ENCODE results near the gene ALKBH4.
A peak's percentile ranks its signal among the peaks of the same experiment; 100 is the strongest.
"Not testable (repeated sequence)": the region's sequence is repeated elsewhere in the genome, so short reads cannot be mapped to it uniquely, and the experiment has no call there.

The ALKBH4 gene, protein sequence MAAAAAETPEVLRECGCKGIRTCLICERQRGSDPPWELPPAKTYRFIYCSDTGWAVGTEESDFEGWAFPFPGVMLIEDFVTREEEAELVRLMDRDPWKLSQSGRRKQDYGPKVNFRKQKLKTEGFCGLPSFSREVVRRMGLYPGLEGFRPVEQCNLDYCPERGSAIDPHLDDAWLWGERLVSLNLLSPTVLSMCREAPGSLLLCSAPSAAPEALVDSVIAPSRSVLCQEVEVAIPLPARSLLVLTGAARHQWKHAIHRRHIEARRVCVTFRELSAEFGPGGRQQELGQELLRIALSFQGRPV

DNA sequence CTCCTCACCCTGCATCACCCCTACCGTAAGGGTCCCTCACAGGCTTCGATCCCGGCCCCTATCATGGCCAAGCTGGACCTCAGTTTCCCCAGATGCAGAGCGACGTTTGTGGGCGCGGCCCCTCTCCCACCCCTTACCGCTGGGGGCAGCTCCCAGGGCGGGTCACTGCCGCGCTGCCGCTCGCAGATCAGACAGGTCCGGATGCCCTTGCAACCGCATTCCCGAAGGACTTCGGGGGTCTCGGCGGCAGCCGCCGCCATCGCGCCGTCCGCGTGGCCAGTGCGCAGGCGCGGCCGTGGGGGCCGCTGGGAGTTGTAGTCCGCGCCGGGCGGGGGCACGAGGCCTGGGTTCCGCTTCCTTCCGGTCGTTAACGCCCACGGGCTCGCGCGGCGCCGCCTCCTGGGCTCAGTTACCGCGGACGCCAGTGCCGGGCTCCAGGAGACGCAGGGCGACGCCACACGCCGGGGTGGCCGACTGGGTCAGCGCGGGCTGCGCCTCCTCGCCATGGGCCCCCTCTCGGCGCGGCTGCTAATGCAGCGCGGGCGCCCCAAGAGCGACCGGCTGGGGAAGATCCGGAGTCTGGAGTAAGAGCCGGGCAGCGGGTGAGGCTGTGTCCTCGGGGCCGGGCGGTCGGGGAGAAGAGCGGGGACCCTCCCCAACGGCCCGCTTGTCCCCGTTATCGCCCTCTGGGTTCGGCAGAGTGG is at the start of gene ALKBH4, which contains the start of gene LRWD1:
ALKBH4 (minus strand) TSS at position 287 of the 704 bp plus-strand sequence; CDS start at position 260, 27 bp downstream.
LRWD1 (plus strand) TSS at position 408 of the 704 bp plus-strand sequence; CDS start at position 505, 97 bp downstream.
- DNase-seq (ENCODE audit: low read depth), result peak; percentile 93

DNA sequence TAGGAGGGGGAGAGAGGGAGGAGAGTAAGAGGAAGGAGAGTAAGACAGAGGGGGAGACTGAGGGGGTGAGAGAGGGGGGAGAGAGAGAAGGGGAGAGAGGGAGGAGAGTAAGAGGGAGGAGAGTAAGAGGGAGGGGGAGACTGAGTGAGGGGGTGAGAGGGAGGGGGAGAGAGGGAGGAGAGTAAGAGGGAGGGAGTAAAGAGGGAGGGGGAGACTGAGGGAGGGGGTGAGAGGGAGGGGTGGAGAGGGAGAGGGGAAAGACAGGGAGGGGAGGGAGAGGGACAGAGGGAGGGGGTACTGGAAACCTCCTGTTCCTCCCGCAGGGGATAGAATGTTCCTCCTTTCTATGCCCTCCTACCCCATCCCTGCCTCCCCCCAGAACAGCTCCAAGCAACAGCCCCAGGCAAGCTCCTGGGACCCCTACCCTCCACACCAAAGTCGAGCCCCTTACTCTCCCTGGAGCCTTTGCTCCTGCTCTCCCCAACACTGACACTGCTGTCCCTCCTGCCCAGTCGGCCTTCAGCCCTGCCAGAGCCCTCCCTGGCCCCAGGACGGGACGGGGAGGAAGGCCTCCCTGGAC is 48.1 kb upstream of the ALKBH4 start:
- not testable (repeated sequence) for DNase-seq (ENCODE audit: low read depth)

DNA sequence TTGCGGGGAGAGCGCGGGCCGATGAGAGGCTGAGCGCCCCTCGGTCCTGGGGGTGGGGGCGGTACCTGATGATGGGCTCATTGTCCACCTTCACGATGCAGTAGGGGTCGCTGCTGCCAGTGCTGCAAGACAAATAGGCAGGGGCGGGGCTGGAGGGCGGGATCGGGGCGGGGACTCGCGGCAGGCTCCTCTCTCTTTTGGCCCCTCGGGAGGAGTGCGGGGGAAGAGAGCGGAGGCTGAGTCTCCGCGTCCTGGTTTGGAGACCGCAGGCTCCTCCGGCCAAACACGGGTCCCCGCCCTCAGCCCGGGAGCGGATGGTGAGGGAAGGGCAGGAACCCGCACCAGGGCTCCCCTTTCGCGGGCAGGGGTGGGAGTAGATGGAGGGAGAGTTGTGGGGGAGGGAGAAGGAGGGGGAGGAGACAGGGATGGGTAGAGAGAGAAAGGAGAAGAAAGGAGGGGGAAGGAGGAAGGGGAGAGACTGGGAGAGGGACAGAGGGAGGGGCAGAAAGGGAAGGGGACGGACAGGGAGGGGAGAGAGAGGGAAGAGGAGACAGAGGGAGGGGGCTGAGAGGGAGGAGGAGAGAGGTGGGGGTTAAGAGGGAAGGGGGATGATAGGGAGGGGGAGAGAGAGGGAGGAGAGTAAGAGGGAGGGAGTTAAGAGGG is 47.3 kb upstream of the ALKBH4 start:
- not testable (repeated sequence) for DNase-seq (ENCODE audit: low read depth)

DNA sequence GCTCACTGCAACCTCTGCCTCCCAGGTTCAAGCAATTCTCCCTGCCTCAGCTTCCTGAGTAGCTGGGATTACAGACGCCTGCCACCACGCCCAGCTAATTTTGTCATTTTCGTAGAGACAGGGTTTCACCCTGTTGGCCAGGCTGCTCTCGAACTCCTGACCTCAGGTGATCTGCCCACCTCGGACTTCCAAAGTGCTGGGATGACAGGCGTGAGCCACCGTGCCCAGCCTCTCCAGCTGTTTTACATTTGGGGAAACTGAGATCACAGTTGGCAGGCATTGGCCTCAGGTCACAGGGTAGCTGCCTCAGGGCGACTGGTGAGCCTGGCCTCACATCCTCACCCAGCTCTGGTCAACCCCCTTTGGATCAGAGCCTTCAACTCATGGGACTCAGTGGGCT is 45.9 kb upstream of the ALKBH4 start:
- not testable (repeated sequence) for DNase-seq (ENCODE audit: low read depth)

DNA sequence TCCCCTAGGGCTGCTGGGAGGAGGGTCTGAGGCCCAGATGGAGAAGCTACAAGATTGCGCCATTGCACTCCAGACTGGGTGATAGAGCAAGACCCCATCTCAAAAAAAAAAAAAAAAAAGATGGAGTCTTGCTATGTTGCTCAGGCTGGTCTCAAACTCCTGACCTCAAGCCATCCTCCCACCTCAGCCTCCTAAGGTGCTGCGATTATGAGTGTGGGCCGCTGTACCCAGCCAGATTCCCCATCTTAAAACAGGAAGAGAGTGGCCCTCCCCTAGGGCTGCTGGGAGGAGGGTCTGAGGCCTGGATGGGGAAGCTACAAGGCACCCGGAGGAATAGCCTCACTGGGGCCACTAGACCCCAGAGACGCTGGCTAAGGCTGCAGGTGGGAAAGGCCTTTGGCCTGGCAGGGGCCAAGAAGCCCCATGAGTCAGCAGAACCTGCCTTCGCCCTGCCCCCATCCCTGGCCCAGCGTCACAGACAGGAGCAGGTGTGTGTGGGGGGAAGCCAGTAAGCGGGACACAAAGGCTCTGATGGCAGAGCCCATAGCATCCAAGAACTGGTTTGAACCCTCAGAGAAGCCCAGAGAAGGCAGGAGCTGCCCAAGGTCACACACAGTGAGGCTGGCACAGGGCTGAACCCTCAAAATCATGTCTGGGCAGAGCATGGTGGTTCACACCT is 42.9 kb upstream of the ALKBH4 start:
- DNase-seq (ENCODE audit: low read depth), result not testable (repeated sequence)

DNA sequence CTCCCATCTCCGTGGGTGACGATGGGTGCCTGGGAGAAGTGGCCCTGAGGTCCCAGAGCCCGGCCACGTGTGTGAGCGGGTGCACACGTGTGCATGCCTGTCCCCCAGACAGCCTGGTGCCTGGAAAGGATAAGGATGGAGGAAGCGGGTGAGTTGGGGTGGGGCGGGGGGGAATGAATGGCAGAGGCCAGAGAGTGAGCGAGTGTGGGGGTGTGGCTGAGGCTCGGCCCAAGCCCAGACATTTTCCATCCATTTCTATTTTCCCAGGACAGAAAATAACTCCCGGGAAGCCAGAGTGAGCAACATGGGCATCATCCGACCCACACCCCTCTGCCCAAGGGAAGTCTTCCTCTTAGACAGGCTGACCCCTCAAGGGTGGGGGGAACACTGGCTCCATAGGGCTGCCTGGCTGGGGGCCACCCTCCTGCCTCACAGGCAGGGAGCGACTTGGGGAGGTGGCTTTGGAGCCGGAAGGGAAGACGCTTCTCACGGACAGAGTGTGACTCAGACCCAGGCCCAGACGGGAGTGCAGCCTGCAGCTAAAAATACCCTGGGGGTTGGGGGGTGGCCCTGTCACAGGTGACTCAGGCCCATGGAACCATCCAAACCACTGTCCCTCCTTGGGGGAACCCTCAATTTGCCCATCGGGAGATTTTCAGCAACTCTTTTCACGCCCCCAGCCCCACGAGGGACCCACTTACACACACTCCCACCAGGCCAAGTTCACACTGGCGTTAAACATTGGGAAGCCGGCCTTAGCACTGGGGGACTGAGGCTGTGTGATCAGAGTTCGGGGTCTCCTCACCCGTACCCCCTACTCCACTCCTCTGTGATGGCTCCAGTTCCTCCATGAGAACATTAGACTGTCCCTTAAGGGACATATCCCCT is 40.9 kb upstream of the ALKBH4 start:
- not testable (repeated sequence) for DNase-seq (ENCODE audit: low read depth)

DNA sequence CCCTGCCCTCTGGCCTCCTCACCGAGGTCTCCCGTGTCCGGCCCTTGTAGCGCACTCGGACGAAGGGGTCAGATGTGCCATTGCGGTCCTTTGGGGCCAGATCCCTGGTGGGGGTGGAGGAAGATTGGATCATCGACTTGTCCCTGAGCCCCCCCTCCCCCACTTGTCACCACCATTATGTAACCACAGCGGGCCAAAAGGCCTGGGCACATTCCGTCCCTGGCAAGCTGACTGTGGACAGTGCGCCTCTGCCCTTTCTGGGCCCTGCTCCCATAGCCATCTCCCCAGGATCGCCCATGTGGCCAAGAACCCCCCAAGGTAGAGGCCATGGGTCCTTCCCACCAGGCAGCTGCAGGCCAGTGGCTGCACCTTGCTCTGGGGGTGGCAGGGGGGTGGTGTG is 38.5 kb upstream of the ALKBH4 start:
- DNase-seq (ENCODE audit: low read depth), result not testable (repeated sequence)

DNA sequence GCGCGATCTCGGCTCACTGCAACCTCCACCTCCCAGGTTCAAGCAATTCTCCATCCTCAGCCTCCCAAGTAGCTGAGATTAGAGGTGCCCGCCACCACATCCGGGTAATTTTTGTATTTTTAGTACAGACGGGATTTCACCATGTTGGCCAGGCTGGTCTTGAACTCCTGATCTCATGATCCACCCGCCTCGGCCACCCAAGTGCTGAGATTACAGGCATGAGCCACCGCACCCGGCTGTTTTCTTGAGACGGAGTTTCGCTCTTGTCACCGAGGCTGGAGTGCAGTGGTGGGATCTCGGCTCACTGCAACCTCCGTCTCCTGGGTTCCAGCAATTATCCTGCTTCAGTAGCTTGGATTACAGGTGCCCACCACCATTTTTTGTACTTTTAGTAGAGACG is 33.7 kb upstream of the ALKBH4 start:
- DNase-seq (ENCODE audit: low read depth), result not testable (repeated sequence)

DNA sequence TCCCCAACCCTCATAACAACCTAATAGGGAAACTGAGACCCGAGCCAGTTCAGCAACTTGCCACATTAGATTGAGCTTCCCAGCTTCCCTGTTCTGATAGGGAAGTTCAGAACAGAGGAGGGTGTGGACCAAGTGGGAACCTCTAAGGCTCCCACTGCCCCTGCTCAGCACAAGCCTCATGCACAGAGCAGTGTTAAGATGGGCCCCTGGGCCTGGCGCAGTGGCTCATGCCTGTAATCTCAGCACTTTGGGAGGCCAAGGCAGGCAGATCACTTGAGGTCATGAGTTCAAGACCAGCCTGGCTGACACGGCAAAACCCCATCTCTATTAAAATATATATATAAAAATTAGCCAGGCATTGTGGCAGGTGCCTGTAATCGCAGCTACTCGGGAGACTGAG is 32.6 kb upstream of the ALKBH4 start:
- not testable (repeated sequence) for DNase-seq (ENCODE audit: low read depth)

DNA sequence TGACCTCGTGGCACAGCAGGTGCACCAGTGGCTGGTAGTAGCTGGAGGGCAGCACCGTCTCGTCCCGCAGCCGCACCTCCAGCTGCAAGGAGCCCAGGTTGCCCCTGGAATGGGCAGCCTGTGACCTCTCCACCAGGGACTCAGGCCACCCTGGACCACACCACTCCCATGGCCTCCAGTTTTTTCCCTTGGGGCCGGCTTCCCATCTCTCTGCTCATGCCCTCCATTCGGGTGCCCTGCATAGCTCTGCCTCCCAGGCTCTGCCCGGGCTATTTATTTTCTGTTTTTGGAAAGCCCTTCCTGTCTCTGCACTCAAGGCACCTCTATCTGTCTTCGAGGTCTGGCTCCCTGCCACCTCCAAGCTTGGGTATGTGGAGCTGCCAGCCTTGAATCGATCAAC is 32.2 kb upstream of the ALKBH4 start:
- not testable (repeated sequence) for DNase-seq (ENCODE audit: low read depth)

DNA sequence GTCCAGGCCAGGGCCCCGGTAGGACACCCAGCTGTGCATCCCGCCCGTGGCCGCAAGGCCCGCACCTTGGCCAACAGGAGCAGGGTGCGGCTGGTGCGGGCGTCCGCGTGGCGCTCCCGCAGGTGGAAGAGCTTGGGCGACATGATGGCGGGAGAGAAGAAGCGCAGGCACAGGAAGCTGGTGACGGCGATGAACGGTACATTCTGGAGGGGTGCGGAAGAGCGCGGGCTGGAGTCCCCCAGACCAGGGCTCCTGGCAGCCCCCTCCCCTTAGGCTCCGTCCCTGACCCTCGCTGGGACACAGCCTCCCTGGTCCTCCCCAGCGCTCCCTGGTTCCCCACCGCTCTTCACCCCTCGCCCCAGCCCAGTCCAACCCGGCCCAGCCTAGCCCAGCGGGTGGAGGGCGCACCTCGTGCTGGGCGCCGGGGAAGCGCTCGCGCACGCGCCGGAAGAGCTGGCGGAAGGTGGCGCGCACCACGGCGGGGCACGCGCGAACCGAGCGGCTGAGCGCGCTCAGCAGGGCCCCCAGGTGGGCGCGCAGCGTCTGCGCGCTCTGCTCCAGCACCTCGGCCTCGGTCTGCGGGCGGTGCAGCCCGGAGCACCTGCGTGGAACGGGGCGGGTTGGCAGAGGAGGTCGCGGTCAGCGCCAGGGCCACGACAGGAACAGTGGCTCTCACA is 29.9 kb upstream of the ALKBH4 start:
- DNase-seq (ENCODE audit: low read depth), result not testable (repeated sequence)

DNA sequence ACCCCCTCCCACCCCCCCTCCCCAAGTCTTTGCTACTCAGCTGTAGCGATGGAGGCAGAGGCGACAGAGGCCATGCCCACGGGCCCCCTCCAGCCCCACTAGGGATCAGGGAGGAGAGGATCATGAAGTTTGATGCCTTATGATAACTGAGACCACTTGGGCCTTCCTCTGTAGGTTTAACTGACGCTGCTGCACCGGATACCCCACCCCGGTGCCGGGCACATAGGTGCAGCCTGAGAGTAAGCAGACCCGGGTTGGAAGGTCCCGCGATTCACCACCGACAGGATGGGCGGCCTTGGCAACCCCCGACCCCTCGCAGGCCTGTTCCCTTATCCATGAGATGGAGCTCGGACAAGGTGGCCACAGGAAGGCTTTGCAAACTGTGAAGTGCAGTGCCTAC is 29.4 kb upstream of the ALKBH4 start:
- DNase-seq (ENCODE audit: low read depth), result not testable (repeated sequence)

DNA sequence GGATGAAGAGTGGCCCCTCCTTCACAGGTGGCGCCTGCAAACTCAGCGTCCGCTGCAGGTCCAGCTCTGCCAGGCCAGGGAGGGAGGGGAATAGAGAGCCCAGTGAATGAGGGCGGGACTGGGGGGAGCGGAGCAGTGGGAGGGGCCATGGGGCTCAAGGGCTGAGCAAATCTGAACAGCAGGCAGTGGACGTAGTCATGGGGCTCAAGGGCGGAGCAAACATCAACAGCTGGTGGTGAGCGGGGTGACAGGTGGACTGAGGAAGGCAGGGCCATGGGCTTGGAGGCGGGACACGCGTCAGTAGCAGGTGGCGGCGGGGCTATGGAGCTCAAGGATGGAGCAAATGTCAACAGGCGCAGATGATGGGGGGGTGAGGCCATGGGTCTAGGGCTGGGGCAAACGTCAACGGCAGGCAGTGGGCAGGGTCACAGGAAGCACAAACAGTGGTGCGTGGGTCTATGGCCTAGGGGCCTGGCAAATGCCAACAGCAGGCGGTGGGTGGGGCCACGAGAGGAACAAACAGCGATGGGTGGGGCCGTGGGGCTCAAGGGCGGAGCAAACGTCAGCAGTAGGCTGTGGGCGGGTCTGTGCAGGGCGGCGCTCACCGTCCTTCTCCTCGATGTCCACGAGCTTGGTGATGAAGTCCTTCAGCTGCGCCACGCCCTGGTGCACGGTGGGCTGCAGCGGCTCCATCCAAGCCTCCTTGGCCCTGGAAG is 28.7 kb upstream of the ALKBH4 start:
- DNase-seq (ENCODE audit: low read depth), result not testable (repeated sequence)

DNA sequence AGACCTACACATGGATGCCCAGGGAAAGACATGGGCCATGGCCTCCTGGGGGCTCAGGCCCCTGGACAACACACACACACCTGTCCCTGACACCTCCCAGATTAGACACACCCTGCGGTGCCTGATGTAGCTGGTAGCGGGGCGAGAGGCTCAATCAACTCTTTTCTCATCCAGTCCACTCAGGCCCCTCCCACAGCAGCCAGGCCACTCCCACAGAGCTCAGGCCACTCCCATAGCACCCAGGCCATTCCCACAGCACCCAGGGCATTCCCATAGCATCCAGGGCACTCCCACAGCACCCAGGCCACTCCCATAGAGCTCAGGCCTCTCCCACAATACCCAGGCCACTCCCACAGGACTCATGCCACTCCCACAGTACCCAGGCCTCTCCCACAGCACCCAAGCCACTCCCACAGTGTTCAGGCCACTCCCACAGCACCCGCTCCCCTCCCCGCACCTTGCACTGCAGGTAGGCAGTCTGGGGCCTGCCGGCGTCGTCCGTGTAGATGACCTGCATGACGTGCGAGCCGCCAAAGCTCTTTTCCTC is 25.9 kb upstream of the ALKBH4 start:
- DNase-seq (ENCODE audit: low read depth), result peak; percentile 29

DNA sequence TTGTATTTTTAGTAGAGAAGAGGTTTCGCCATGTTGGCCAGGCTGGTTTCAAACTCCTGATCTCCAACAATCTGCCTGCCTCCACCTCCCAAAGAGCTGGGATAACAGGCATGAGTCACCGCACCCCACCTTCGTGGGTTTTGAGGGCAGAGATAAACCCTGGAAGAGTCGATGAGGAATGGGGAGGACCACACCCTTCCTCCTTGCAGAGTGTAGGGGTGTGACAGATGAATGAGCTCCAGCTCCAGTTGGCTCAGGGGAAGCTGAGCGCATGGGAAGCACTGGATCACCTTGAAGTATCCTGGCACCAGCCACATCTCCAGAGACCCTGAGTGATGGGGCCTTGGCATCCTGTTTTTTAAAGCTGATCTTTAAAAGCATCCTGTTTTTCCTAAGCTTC is 19.7 kb upstream of the ALKBH4 start:
- not testable (repeated sequence) for DNase-seq (ENCODE audit: low read depth)

DNA sequence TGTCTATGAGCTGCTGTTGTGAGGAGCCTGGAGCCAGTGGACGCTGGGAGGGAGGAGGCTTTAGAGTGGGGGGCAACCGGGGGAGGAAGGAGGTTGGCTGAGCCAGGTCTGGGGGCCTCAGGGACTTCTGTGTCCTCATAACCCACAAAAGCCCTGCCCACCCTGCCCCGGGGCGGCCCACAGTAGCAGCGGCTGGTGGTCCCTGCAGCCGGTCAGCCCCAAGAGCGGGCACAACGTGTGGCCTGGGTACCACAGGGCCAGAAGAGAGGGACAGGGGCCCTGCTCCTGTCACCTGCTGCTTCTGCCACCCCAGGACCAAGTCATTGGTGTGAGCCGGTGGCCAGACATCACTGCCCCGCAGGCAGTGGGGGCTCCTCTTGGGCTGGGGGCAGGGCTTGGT is 17.3 kb upstream of the ALKBH4 start:
- not testable (repeated sequence) for DNase-seq (ENCODE audit: low read depth)

DNA sequence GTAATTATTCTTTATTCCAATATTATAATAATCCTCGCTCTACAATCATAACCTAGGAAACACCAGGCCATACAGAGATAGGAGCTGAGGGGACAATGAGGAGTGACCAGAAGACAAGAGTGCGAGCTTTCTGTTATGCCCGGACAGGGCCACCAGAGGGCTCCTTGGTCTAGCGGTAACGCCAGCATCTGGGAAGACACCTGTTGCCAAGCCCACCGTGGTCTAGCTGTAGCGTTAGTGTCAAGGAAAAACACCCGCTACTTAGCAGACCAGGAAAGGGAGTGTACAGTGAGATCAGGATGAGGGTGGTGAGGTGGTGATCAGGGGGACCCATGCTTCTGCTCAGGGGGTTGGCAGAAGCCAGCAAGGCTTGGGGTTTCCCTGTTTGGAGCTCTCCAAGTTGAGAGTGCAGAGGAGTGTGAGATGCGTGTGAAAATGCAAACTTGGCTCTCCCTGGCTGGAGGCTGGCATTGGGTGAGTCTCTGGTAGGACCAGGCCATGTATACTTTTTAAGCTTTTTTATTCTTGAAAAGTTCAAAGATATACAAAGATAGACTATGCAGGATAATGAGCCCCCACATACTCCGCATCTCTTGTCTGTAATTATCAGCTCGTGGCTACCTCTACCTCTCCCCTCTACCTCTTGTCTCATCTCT is 15.4 kb upstream of the ALKBH4 start:
- DNase-seq (ENCODE audit: low read depth), result not testable (repeated sequence)

DNA sequence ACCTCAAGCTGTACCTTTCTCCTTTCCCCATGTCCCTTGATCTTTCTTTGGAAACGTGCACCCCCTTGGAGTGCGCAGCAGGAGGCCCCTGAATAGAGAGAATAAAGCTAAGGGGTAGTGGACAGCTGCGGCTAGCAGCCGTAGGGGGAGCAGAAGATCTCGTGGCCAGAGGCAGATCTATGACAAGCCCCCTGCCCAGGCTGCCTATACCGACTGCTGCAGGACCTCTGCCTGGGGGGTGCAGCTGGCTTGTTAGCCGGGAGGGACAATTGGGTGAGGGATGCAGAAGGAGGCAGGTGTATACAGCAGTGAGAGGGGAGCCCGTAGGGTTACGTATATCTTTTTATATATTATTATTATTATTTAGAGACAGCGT is 14.5 kb upstream of the ALKBH4 start:
- not testable (repeated sequence) for DNase-seq (ENCODE audit: low read depth)

All from activated T-cell treated with anti-CD3 and anti-CD28 coated beads for 1 hour (primary cell).